SK-N-SH (cell line): ENCODE measurements around the gene VPS13C. TPM values are rescaled to one million over a fixed set of nuclear protein-coding genes. Genes with fewer than 3 reads are reported as not detected.

Experiments
- CTCF ChIA-PET: fragments of 300-600, 350-600 bp; formaldehyde crosslinking; extraction: SDS; loops from one replicate; lab custom pipeline; 2021; lab: Yijun Ruan, JAX
- POLR2A ChIA-PET: fragments of 350-600 bp; sonication (Branson Sonifier 250); formaldehyde crosslinking; extraction: SDS; loops from one replicate; lab custom pipeline; 2020; ENCODE audit warnings: antibody characterized with exemption, inconsistent platforms; lab: Yijun Ruan, JAX
- DNase-seq: peaks from one replicate; pipeline ENCODE4 v3.0.0; 2012
- H2AFZ ChIP-seq: fragments of 200-600 bp; sonication (generic); 2 replicates; pipeline ENCODE4 v1.8.1; 2016; ENCODE audit warnings: antibody characterized with exemption, mild to moderate bottlenecking, low read depth
- H3F3A ChIP-seq: fragments of 200-600 bp; sonication (generic); replicated peaks from 2 replicates; pipeline ENCODE3; 2016; ENCODE audit warnings: antibody characterized with exemption, mild to moderate bottlenecking; ENCODE audit not compliant: insufficient read depth
- H3K27ac ChIP-seq, 2 experiments: fragments of 200-500 bp in 1 of 2; fragments of 200-600 bp in 1 of 2; sonication (Bioruptor generic) in 1 of 2; sonication (generic), shearing (Covaris generic) in 1 of 2; 2 replicates each; pipeline versions ENCODE4 v1.5.1 to v1.6.1; 2014 to 2016; ENCODE audit warnings: low read depth in 2 of 2, inconsistent platforms in 1 of 2, low read length in 1 of 2, mild to moderate bottlenecking in 1 of 2, mixed read lengths in 1 of 2
- H3K27me3 ChIP-seq: fragments of 200-600 bp; sonication (generic), shearing (Covaris generic); 2 replicates; pipeline ENCODE4 v1.6.1; 2016; ENCODE audit warnings: mixed run types; ENCODE audit not compliant: insufficient read depth
- H3K36me3 ChIP-seq, 2 experiments: fragments of 200-500 bp in 1 of 2; fragments of 200-600 bp in 1 of 2; sonication (Bioruptor generic) in 1 of 2; sonication (generic) in 1 of 2; replicated peaks in 1 of 2; 2 replicates each; pipeline versions ENCODE3 to v1.5.1; 2014 to 2016; ENCODE audit warnings: low read length in 1 of 2, mild to moderate bottlenecking in 1 of 2; ENCODE audit not compliant: insufficient read depth in 2 of 2, control insufficient read depth in 1 of 2
- H3K4me1 ChIP-seq, 2 experiments: fragments of 200-500 bp in 1 of 2; fragments of 200-600 bp in 1 of 2; sonication (Bioruptor generic) in 1 of 2; sonication (generic), shearing (Covaris generic) in 1 of 2; 2 replicates each; pipeline versions ENCODE4 v1.5.1 to v1.6.1; 2014 to 2016; ENCODE audit warnings: low read depth in 1 of 2, low read length in 1 of 2, mixed run types in 1 of 2; ENCODE audit not compliant: insufficient read depth in 2 of 2, control insufficient read depth in 1 of 2
- H3K4me2 ChIP-seq: fragments of 200-600 bp; sonication (generic), shearing (Covaris generic); 2 replicates; pipeline ENCODE4 v1.6.1; 2017; ENCODE audit warnings: mixed run types
- H3K4me3 ChIP-seq, 2 experiments: fragments of 200-500 bp in 1 of 2; fragments of 200-600 bp in 1 of 2; sonication (Bioruptor generic) in 1 of 2; sonication (generic), shearing (Covaris generic) in 1 of 2; 2 replicates each; pipeline versions ENCODE4 v1.5.1 to v1.8.1; 2014 to 2016; ENCODE audit warnings: low read depth in 2 of 2, inconsistent platforms in 1 of 2, low read length in 1 of 2, mild to moderate bottlenecking in 1 of 2, mixed read lengths in 1 of 2, moderate library complexity in 1 of 2
- H3K79me2 ChIP-seq: fragments of 200-600 bp; sonication (generic); 2 replicates; pipeline ENCODE4 v1.8.1; 2017; ENCODE audit warnings: mild to moderate bottlenecking; ENCODE audit not compliant: insufficient read depth
- H3K9ac ChIP-seq: fragments of 200-600 bp; sonication (generic); 2 replicates; pipeline ENCODE4 v1.6.1; 2017; ENCODE audit warnings: mixed run types
- H3K9me2 ChIP-seq: fragments of 200-600 bp; sonication (generic); 2 replicates; pipeline ENCODE4 v1.6.1; 2017; ENCODE audit warnings: mixed run types
- H3K9me3 ChIP-seq: fragments of 200-600 bp; sonication (generic); 2 replicates; pipeline ENCODE4 v1.6.1; 2017; ENCODE audit warnings: mixed run types, mild to moderate bottlenecking, moderate library complexity
- H4K20me1 ChIP-seq: fragments of 200-600 bp; sonication (generic); 2 replicates; pipeline ENCODE4 v1.6.1; 2017; ENCODE audit warnings: mild to moderate bottlenecking, mixed run types; ENCODE audit not compliant: insufficient read depth
- ELF1 ChIP-seq: IDR thresholded peaks from 2 replicates; pipeline ENCODE4 v1.4.0; 2012
- FOXJ3 ChIP-seq: sonication (generic); formaldehyde crosslinking; IDR thresholded peaks from 2 replicates; pipeline ENCODE4 v1.5.1; 2020; ENCODE audit warnings: mild to moderate bottlenecking, missing genetic modification reagents
- FOXM1 ChIP-seq: IDR thresholded peaks from 2 replicates; pipeline ENCODE4 v1.4.0; 2012; ENCODE audit warnings: low read depth, mild to moderate bottlenecking
- GABPA ChIP-seq: IDR thresholded peaks from 2 replicates; pipeline ENCODE4 v1.4.0; 2012; ENCODE audit warnings: low read depth, mild to moderate bottlenecking
- GATA2 ChIP-seq: sonication (generic); formaldehyde crosslinking; IDR thresholded peaks from 2 replicates; pipeline ENCODE4 v1.5.0; 2020; ENCODE audit warnings: mild to moderate bottlenecking, missing genetic modification reagents
- MXI1 ChIP-seq: IDR thresholded peaks from 2 replicates; pipeline ENCODE4 v1.6.1; 2012; ENCODE audit warnings: mild to moderate bottlenecking, low read depth, low read length, improper control_type of control experiment
- RAD21 ChIP-seq: IDR thresholded peaks from 2 replicates; pipeline ENCODE4 v1.6.1; 2012; ENCODE audit warnings: mild to moderate bottlenecking, low read length
- RCOR1 ChIP-seq: fragments of 150-350 bp; IDR thresholded peaks from 2 replicates; pipeline ENCODE4 v1.6.1; 2017; ENCODE audit warnings: antibody characterized with exemption, low read length
- TAF1 ChIP-seq: IDR thresholded peaks from 2 replicates; pipeline ENCODE4 v1.6.1; 2012; ENCODE audit warnings: low read depth, mild to moderate bottlenecking, low read length, moderate library complexity, borderline replicate concordance
- TEAD4 ChIP-seq: IDR thresholded peaks from 2 replicates; pipeline ENCODE4 v1.4.0; 2012; ENCODE audit warnings: mild to moderate bottlenecking, borderline replicate concordance; ENCODE audit not compliant: insufficient read depth
- YY1 ChIP-seq: IDR thresholded peaks from 2 replicates; pipeline ENCODE4 v1.4.0; 2012; ENCODE audit warnings: low read depth, mild to moderate bottlenecking
- WGBS: methylation state at CpG from one replicate; pipeline ENCODE4 v1.1.6; 2017; ENCODE audit warnings: low lambda C conversion rate; 5-methylcytosine and 5-hydroxymethylcytosine counted together
- polyA plus RNA-seq, 3 experiments: library from polyadenylated mRNA; depleted of rRNA; stranded (reverse); fragments of >200 nt; gene quantifications; 2 replicates each; pipeline ENCODE4 v1.2.3, GENCODE V29; 2012
- TF ChIP-seq, protein P1 (sequence below): fragments of 150-350 bp; IDR thresholded peaks from 2 replicates; pipeline ENCODE4 v1.6.1; 2017; ENCODE audit warnings: antibody characterized with exemption, low read length, low read depth, borderline replicate concordance
- TF ChIP-seq, protein P2 (sequence below): fragments of 200-600 bp; sonication (generic); IDR thresholded peaks from 2 replicates; pipeline ENCODE4 v1.6.1; 2017; ENCODE audit warnings: antibody characterized with exemption, mild to moderate bottlenecking, moderate library complexity
- TF ChIP-seq, protein P3 (sequence below): IDR thresholded peaks from 2 replicates; pipeline ENCODE4; 2012
- TF ChIP-seq, protein P4 (sequence below): IDR thresholded peaks from 2 replicates; pipeline ENCODE4 v1.4.0; 2012; ENCODE audit warnings: low read depth, borderline replicate concordance
- TF ChIP-seq, protein P5 (sequence below): IDR thresholded peaks from 2 replicates; pipeline ENCODE4 v1.4.0; 2012; ENCODE audit warnings: low read depth
- TF ChIP-seq, protein P6 (sequence below): fragments of 150-350 bp; IDR thresholded peaks from 2 replicates; pipeline ENCODE4 v1.6.1; 2016; ENCODE audit warnings: mild to moderate bottlenecking, low read depth, low read length

Gene VPS13C
- polyA plus RNA-seq, 1 of the 3 experiments (the other 2 are of a cell fraction), result 5.7 TPM

DNA sequence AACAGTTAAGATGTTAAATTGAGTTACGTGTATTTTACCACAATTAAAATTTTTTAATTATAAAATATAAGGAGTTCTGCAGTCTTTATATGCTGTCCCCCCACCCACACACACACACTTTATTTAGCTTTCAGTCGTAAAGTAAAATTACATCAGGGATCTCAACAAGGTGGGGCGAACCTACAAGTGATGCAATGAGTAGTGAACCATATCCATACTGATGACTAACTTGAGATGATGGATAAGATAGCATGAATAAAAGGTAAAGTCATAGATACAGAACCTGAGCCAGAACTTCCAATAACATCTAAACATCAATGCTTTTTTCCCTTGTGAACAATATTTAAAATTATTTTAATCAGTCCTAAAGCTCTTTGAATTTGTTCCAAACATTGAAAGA is 77.2 kb downstream of the VPS13C start:
- Histone ChIP-seq H3K27ac (no peak overlapping the region), H3K9ac (no peak overlapping the region), H3K79me2 (peaks cover 5% of the 10 kb centered on the region; the same call in 1 of the 2 replicates), H2AFZ (no peak overlapping the region), H3K4me1 (no peaks in the 10 kb centered on the region), H3K4me3 (no peak overlapping the region), H3K36me3 (peaks cover 58 to 69% of the 10 kb centered on the region in 2 experiments), H3K27me3 (no peaks in the 10 kb centered on the region), H4K20me1 (no peaks in the 10 kb centered on the region), H3K9me3 (0 out of 2 replicates have a peak, but pooled peaks cover 4% of the 10 kb centered on the region), H3F3A (peaks cover 3% of the 10 kb centered on the region), H3K4me2 (no peak overlapping the region), H3K9me2 (no peaks in the 10 kb centered on the region)
- POLR2A ChIA-PET, result no interaction called here
- CTCF ChIA-PET, result interaction anchor here (1.0 to 1.7 kb wide), 2 partner anchors 10 to 77 kb away, joined by 3 to 4 read pairs; partner anchors contain the start of gene VPS13C
- no peak for TF ChIP-seq FOXJ3 (CRISPR knock-in tag)
- TF ChIP-seq FOXM1, result no peak
- TF ChIP-seq TAF1, result no peak
- TF ChIP-seq, protein P1, sequence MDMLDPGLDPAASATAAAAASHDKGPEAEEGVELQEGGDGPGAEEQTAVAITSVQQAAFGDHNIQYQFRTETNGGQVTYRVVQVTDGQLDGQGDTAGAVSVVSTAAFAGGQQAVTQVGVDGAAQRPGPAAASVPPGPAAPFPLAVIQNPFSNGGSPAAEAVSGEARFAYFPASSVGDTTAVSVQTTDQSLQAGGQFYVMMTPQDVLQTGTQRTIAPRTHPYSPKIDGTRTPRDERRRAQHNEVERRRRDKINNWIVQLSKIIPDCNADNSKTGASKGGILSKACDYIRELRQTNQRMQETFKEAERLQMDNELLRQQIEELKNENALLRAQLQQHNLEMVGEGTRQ, result no peak
- TF ChIP-seq, protein P2, sequence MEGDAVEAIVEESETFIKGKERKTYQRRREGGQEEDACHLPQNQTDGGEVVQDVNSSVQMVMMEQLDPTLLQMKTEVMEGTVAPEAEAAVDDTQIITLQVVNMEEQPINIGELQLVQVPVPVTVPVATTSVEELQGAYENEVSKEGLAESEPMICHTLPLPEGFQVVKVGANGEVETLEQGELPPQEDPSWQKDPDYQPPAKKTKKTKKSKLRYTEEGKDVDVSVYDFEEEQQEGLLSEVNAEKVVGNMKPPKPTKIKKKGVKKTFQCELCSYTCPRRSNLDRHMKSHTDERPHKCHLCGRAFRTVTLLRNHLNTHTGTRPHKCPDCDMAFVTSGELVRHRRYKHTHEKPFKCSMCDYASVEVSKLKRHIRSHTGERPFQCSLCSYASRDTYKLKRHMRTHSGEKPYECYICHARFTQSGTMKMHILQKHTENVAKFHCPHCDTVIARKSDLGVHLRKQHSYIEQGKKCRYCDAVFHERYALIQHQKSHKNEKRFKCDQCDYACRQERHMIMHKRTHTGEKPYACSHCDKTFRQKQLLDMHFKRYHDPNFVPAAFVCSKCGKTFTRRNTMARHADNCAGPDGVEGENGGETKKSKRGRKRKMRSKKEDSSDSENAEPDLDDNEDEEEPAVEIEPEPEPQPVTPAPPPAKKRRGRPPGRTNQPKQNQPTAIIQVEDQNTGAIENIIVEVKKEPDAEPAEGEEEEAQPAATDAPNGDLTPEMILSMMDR, result no peak
- TF ChIP-seq RCOR1, result no peak
- TF ChIP-seq YY1, result no peak
- TF ChIP-seq, protein P3, sequence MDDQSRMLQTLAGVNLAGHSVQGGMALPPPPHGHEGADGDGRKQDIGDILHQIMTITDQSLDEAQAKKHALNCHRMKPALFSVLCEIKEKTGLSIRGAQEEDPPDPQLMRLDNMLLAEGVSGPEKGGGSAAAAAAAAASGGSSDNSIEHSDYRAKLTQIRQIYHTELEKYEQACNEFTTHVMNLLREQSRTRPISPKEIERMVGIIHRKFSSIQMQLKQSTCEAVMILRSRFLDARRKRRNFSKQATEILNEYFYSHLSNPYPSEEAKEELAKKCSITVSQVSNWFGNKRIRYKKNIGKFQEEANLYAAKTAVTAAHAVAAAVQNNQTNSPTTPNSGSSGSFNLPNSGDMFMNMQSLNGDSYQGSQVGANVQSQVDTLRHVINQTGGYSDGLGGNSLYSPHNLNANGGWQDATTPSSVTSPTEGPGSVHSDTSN, result no peak
- TF ChIP-seq, protein P4, sequence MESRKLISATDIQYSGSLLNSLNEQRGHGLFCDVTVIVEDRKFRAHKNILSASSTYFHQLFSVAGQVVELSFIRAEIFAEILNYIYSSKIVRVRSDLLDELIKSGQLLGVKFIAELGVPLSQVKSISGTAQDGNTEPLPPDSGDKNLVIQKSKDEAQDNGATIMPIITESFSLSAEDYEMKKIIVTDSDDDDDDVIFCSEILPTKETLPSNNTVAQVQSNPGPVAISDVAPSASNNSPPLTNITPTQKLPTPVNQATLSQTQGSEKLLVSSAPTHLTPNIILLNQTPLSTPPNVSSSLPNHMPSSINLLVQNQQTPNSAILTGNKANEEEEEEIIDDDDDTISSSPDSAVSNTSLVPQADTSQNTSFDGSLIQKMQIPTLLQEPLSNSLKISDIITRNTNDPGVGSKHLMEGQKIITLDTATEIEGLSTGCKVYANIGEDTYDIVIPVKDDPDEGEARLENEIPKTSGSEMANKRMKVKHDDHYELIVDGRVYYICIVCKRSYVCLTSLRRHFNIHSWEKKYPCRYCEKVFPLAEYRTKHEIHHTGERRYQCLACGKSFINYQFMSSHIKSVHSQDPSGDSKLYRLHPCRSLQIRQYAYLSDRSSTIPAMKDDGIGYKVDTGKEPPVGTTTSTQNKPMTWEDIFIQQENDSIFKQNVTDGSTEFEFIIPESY, result no peak
- no peak for TF ChIP-seq GATA2
- no peak for TF ChIP-seq RAD21
- no peak for TF ChIP-seq TEAD4
- TF ChIP-seq, protein P5, sequence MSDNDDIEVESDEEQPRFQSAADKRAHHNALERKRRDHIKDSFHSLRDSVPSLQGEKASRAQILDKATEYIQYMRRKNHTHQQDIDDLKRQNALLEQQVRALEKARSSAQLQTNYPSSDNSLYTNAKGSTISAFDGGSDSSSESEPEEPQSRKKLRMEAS, result no peak
- TF ChIP-seq ELF1, result no peak
- no peak for TF ChIP-seq GABPA
- TF ChIP-seq, protein P6, sequence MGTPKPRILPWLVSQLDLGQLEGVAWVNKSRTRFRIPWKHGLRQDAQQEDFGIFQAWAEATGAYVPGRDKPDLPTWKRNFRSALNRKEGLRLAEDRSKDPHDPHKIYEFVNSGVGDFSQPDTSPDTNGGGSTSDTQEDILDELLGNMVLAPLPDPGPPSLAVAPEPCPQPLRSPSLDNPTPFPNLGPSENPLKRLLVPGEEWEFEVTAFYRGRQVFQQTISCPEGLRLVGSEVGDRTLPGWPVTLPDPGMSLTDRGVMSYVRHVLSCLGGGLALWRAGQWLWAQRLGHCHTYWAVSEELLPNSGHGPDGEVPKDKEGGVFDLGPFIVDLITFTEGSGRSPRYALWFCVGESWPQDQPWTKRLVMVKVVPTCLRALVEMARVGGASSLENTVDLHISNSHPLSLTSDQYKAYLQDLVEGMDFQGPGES, result no peak
- no peak for TF ChIP-seq MXI1
- 93% methylated on average over 3 of the region's 3 CpGs for WGBS
- DNase-seq, result no peak
